ENCODE measurements around the gene DNPH1. TPM values are rescaled to one million over a fixed set of nuclear protein-coding genes. Genes with fewer than 3 reads are reported as not detected.

DNPH1 gene
- total RNA-seq, 1 donor from 2014 or later = 31.5 TPM

DNA sequence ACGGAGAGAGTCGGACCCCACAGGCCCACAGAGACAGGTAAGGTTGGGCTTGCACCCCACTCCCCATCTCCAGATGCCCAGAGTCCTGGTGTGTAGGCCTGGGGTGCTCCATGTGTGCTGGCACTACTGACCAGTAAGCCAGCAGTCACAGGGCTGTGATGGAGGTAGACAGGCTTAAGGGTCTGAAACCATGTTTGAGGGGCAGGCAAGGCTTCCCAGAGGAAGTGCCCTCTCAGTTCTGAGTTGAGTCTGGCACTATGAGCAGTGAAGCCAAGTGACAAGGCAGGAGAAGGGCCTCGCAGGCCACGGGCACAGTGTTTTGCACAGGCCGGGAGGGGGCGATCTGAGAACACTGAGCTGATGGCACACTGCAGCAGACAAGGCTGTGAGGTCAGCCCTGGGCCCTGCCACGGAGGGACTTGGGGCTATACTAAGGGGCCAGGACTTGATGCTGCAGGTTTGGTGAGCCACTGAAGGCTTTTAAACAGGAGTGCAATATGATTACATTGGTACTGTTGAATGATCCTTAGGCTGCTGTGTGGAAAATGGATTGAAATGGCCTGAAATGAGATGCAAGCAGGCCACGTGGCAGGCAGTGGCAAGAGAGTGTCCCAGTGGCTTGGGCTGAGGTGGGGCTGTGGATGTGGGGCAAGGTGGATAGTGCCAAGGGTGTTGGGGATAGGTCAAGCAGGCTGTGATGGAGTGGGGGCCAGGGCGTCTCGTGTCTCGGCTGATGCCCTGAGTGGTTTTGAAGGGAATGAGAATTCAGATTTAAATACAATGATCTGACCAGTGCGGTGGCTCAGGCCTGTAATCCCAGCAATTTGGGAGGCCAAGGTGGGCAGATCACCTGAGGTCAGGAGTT lies 34.3 kb upstream of the DNPH1 start:
- peak; percentile 84 for DNase-seq

GRCh38 chr6:43262780-43263313 lies 33.6 kb upstream of the DNPH1 start:
- no peak for DNase-seq

- DNase-seq = no peak
Observed at GRCh38 chr6:43262000-43262779, 32.9 kb upstream of the DNPH1 start.

- DNase-seq = no peak
Observed at GRCh38 chr6:43261198-43261597, 31.9 kb upstream of the DNPH1 start.

- DNase-seq = peak; percentile 37
Observed at GRCh38 chr6:43260791-43261190, 31.5 kb upstream of the DNPH1 start.

GRCh38 chr6:43258807-43259686 lies 29.8 kb upstream of the DNPH1 start:
- no peak for DNase-seq

GRCh38 chr6:43258180-43258579 lies 28.9 kb upstream of the DNPH1 start:
- DNase-seq = no peak

GRCh38 chr6:43257367-43258145 lies 28.3 kb upstream of the DNPH1 start:
- no peak for DNase-seq

GRCh38 chr6:43256670-43257366 lies 27.5 kb upstream of the DNPH1 start:
- no peak for DNase-seq

GRCh38 chr6:43255408-43256054 lies 26.2 kb upstream of the DNPH1 start:
- DNase-seq = no peak

DNA sequence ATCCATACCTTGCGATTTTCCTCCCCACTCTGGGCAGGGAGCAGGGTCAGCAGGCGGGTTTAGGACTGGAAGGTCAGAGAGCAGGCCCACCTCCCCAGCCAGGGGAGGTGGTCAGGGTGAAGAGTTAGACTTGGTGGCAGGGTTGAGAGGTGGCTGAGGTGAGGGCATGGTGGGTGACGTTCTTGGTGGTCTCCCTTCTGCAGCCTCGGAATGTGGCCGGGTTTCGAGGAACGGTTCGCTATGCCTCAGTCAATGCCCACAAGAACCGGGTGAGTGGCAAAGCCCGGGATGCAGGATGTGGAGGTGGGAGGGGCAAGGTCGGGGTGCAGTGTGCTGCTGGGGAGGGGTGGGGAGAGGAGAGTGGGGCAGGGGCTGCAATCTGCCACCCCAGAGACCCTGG lies 25.6 kb upstream of the DNPH1 start:
- DNase-seq = no peak

- DNase-seq = no peak
Observed at GRCh38 chr6:43254138-43254817, 25.0 kb upstream of the DNPH1 start.

DNA sequence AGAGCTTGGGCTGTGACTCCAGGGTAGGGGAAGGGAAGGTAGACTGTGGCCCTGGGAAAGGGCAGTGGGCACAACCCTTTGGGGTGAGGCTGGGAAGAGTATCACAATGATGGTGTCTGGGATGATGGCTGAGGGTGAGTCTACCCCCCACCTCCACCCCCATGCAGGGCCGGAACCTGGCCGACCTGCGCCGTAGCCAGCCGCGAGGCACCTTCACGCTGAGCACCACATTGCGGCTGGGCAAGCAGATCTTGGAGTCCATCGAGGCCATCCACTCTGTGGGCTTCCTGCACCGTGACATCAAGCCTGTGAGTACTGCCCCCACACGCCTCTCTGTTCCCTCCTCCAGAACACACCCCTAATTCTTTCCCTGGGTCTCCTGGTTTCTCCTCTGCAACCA lies 24.1 kb upstream of the DNPH1 start:
- no peak for DNase-seq

- DNase-seq = no peak
Observed at GRCh38 chr6:43250992-43251373, 21.7 kb upstream of the DNPH1 start.

DNA sequence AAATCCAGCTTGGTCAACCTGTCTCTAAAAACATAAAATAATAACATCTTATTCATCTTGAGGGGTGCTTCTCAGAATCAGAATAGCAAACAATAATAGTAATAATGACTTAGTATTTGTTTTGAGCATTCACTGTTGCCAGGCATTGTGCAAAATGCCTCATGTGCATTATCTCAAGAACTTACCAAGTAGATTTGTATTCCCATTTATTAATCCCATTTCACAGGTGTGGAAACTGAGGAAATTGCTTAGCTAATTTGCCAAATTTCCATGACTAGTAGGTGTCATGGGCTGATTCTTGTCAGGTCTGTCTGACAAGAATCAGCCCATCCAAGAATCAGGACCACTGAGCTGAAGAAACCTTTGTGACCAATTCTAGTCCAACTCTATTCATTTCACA lies 19.5 kb upstream of the DNPH1 start:
- DNase-seq = no peak

GRCh38 chr6:43248101-43248500 lies 18.8 kb upstream of the DNPH1 start:
- no peak for DNase-seq

GRCh38 chr6:43247114-43247999 lies 18.1 kb upstream of the DNPH1 start:
- peak; percentile 71 for DNase-seq

- peak; percentile 61 for DNase-seq
Observed at GRCh38 chr6:43246301-43247113, 17.2 kb upstream of the DNPH1 start.
